Sigmoid colon (tissue), 4 donors: ENCODE data around the gene RASSF7.

Source experiments
- EP300 ChIP-seq, 4 donors: sonication (generic); formaldehyde crosslinking; IDR thresholded peaks; one replicate each; pipeline ENCODE4 v1.6.1; 2017; ENCODE audit warnings: antibody characterized with exemption in 4 of 4
- POLR2A ChIP-seq, 2 donors: fragments of 450-650 bp; IDR thresholded peaks; one replicate each; pipeline ENCODE4 v1.6.1; 2016; ENCODE audit warnings: antibody characterized with exemption in 2 of 2, mild to moderate bottlenecking in 2 of 2, moderate library complexity in 2 of 2
- POLR2AphosphoS5 ChIP-seq, 4 donors: sonication (generic); formaldehyde crosslinking; IDR thresholded peaks; one replicate each; pipeline ENCODE4 v1.6.1; 2017; ENCODE audit warnings: antibody characterized with exemption in 4 of 4
- TF ChIP-seq, protein P1 (sequence below), 4 experiments: fragments of 450-650 bp in 3 of 4; fragments of 200-600 bp in 1 of 4; IDR thresholded peaks; one replicate each; pipeline ENCODE4 v1.5.1; 2016 to 2019; ENCODE audit warnings: antibody characterized with exemption in 4 of 4, mild to moderate bottlenecking in 3 of 4, moderate library complexity in 2 of 4

DNA sequence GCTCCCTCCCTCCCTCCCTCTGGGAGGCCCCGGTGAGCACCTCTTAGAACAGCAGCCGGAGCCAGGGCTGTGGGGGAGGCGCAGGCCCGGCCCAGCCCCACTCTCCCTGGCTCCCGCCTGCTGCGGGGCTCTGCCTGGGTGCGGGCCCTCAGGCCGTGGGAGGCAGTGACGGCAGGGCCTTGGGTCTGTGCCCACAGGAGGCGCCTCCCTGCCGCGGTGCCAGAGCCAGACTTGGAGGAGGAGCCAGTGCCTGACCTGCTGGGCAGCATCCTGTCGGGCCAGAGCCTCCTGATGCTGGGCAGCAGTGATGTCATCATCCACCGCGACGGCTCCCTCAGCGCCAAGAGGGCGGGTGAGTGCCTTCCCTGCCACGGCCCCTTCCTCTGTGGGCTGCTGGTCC, 45.5 kb downstream of the RASSF7 start:
- TF ChIP-seq, protein P1, sequence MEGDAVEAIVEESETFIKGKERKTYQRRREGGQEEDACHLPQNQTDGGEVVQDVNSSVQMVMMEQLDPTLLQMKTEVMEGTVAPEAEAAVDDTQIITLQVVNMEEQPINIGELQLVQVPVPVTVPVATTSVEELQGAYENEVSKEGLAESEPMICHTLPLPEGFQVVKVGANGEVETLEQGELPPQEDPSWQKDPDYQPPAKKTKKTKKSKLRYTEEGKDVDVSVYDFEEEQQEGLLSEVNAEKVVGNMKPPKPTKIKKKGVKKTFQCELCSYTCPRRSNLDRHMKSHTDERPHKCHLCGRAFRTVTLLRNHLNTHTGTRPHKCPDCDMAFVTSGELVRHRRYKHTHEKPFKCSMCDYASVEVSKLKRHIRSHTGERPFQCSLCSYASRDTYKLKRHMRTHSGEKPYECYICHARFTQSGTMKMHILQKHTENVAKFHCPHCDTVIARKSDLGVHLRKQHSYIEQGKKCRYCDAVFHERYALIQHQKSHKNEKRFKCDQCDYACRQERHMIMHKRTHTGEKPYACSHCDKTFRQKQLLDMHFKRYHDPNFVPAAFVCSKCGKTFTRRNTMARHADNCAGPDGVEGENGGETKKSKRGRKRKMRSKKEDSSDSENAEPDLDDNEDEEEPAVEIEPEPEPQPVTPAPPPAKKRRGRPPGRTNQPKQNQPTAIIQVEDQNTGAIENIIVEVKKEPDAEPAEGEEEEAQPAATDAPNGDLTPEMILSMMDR (IDR thresholded peaks at IDR 0.05): no peak
- no peak for TF ChIP-seq POLR2A (IDR thresholded peaks at IDR 0.05)
- peak in 1 of 4 donors; percentile 28 for TF ChIP-seq POLR2AphosphoS5 (IDR thresholded peaks at IDR 0.05)
- TF ChIP-seq EP300 (IDR thresholded peaks at IDR 0.05): no peak
